ENCODE measurements around the gene PPM1N. TPM values are rescaled to one million over a fixed set of nuclear protein-coding genes. Genes with fewer than 3 reads are reported as not detected.

Gene PPM1N
- total and polyA plus RNA-seq, 2 of the 13 experiments (the other 11 are each of a cell fraction or from before 2014, with no cell fraction given), result 0.31 to 1.8 TPM

DNA sequence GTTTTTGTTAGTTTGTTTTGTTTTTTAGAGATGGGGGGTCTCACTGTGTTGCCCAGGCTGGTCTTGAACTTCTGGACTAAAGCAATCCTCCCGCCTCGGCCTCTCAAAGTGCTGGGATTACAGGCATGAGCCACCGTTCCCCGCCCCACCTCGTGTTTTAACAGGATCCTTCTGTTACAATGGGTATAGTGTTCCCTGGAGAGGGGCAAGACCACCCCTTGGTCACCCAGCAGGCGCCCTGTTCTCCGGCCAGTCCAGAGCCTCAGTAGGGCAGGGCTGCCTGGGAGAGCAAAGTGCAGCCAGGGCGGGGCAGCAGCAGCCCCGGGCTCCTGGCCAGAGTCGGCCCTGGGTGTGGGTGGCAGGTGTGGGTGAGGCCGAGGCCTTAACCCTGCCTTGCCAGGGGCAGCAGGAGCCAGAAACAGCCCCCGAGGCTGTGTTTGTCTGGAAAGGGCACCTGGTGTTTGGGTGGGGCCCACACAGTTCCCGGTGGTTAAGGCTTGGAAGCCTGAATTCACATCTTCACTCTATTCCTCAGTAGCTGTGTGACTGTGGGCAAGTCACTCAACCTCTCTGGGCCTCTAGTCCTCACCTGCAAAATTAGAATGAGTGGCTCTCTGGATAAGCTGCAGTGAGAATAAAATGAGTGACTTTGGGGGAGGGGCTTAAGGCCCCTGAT lies 16.3 kb downstream of the PPM1N start (continued):
- TF ChIP-seq SALL2 (CRISPR knock-in tag; IDR thresholded peaks at IDR 0.05) (no peak), ZNF569 (CRISPR knock-in tag; IDR thresholded peaks at IDR 0.05; ENCODE audit: borderline replicate concordance) (no peak), NR2F2 (IDR thresholded peaks at IDR 0.05; ENCODE audit: borderline replicate concordance, low read depth) (no peak), TARDBP (CRISPR knock-in tag; IDR thresholded peaks at IDR 0.05) (peak; percentile 76), TRIM24 (CRISPR knock-in tag; IDR thresholded peaks at IDR 0.05) (no peak), NFE2 (CRISPR knock-in tag; IDR thresholded peaks at IDR 0.05) (no peak), ZNF577 (CRISPR knock-in tag; IDR thresholded peaks at IDR 0.05; ENCODE audit: borderline replicate concordance, low read depth) (no peak), ZSCAN12 (CRISPR knock-in tag; IDR thresholded peaks at IDR 0.05) (no peak), ZNF772 (CRISPR knock-in tag; IDR thresholded peaks at IDR 0.05) (peak; percentile 64; the same call in 1 of the 2 replicates), ZNF619 (CRISPR knock-in tag; IDR thresholded peaks at IDR 0.05) (no peak), BORCS8-MEF2B (CRISPR knock-in tag; IDR thresholded peaks at IDR 0.05) (peak; percentile 67), ZNF749 (CRISPR knock-in tag; IDR thresholded peaks at IDR 0.05; ENCODE audit: borderline replicate concordance) (no peak), ZFP41 (CRISPR knock-in tag; IDR thresholded peaks at IDR 0.05; ENCODE audit: borderline replicate concordance) (no peak), ZNF138 (CRISPR knock-in tag; IDR thresholded peaks at IDR 0.05; ENCODE audit: low read depth) (no peak)
- TF ChIP-seq, protein P1, sequence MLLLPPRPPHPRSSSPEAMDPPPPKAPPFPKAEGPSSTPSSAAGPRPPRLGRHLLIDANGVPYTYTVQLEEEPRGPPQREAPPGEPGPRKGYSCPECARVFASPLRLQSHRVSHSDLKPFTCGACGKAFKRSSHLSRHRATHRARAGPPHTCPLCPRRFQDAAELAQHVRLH (CRISPR knock-in tag; IDR thresholded peaks at IDR 0.05; ENCODE audit: borderline replicate concordance, low read depth), result peak; percentile 59; the same call in 1 of the 2 replicates
- TF ChIP-seq, protein P2, sequence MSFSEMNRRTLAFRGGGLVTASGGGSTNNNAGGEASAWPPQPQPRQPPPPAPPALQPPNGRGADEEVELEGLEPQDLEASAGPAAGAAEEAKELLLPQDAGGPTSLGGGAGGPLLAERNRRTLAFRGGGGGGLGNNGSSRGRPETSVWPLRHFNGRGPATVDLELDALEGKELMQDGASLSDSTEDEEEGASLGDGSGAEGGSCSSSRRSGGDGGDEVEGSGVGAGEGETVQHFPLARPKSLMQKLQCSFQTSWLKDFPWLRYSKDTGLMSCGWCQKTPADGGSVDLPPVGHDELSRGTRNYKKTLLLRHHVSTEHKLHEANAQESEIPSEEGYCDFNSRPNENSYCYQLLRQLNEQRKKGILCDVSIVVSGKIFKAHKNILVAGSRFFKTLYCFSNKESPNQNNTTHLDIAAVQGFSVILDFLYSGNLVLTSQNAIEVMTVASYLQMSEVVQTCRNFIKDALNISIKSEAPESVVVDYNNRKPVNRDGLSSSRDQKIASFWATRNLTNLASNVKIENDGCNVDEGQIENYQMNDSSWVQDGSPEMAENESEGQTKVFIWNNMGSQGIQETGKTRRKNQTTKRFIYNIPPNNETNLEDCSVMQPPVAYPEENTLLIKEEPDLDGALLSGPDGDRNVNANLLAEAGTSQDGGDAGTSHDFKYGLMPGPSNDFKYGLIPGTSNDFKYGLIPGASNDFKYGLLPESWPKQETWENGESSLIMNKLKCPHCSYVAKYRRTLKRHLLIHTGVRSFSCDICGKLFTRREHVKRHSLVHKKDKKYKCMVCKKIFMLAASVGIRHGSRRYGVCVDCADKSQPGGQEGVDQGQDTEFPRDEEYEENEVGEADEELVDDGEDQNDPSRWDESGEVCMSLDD (CRISPR knock-in tag; IDR thresholded peaks at IDR 0.05; ENCODE audit: borderline replicate concordance), result no peak
- TF ChIP-seq, protein P3, sequence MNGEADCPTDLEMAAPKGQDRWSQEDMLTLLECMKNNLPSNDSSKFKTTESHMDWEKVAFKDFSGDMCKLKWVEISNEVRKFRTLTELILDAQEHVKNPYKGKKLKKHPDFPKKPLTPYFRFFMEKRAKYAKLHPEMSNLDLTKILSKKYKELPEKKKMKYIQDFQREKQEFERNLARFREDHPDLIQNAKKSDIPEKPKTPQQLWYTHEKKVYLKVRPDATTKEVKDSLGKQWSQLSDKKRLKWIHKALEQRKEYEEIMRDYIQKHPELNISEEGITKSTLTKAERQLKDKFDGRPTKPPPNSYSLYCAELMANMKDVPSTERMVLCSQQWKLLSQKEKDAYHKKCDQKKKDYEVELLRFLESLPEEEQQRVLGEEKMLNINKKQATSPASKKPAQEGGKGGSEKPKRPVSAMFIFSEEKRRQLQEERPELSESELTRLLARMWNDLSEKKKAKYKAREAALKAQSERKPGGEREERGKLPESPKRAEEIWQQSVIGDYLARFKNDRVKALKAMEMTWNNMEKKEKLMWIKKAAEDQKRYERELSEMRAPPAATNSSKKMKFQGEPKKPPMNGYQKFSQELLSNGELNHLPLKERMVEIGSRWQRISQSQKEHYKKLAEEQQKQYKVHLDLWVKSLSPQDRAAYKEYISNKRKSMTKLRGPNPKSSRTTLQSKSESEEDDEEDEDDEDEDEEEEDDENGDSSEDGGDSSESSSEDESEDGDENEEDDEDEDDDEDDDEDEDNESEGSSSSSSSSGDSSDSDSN (CRISPR knock-in tag; IDR thresholded peaks at IDR 0.05), result peak; percentile 63
- TF ChIP-seq, protein P4, sequence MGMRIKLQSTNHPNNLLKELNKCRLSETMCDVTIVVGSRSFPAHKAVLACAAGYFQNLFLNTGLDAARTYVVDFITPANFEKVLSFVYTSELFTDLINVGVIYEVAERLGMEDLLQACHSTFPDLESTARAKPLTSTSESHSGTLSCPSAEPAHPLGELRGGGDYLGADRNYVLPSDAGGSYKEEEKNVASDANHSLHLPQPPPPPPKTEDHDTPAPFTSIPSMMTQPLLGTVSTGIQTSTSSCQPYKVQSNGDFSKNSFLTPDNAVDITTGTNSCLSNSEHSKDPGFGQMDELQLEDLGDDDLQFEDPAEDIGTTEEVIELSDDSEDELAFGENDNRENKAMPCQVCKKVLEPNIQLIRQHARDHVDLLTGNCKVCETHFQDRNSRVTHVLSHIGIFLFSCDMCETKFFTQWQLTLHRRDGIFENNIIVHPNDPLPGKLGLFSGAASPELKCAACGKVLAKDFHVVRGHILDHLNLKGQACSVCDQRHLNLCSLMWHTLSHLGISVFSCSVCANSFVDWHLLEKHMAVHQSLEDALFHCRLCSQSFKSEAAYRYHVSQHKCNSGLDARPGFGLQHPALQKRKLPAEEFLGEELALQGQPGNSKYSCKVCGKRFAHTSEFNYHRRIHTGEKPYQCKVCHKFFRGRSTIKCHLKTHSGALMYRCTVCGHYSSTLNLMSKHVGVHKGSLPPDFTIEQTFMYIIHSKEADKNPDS (CRISPR knock-in tag; IDR thresholded peaks at IDR 0.05), result peak; percentile 40; the same call in 1 of the 2 replicates
- TF ChIP-seq, protein P5, sequence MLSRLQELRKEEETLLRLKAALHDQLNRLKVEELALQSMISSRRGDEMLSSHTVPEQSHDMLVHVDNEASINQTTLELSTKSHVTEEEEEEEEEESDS (CRISPR knock-in tag; IDR thresholded peaks at IDR 0.05; ENCODE audit: borderline replicate concordance), result no peak
- TF ChIP-seq, protein P6, sequence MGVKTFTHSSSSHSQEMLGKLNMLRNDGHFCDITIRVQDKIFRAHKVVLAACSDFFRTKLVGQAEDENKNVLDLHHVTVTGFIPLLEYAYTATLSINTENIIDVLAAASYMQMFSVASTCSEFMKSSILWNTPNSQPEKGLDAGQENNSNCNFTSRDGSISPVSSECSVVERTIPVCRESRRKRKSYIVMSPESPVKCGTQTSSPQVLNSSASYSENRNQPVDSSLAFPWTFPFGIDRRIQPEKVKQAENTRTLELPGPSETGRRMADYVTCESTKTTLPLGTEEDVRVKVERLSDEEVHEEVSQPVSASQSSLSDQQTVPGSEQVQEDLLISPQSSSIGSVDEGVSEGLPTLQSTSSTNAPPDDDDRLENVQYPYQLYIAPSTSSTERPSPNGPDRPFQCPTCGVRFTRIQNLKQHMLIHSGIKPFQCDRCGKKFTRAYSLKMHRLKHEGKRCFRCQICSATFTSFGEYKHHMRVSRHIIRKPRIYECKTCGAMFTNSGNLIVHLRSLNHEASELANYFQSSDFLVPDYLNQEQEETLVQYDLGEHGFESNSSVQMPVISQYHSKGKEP (CRISPR knock-in tag; IDR thresholded peaks at IDR 0.05), result no peak
